Measurements from ENCODE around the gene DHRSX. TPM values are rescaled to one million over a fixed set of nuclear protein-coding genes. Genes with fewer than 3 reads are reported as not detected.

DHRSX gene
- total and polyA plus RNA-seq, 2 donors (not counting 1 experiment from before 2014, with no cell fraction given): 23.7 to 25.6 TPM

DNA sequence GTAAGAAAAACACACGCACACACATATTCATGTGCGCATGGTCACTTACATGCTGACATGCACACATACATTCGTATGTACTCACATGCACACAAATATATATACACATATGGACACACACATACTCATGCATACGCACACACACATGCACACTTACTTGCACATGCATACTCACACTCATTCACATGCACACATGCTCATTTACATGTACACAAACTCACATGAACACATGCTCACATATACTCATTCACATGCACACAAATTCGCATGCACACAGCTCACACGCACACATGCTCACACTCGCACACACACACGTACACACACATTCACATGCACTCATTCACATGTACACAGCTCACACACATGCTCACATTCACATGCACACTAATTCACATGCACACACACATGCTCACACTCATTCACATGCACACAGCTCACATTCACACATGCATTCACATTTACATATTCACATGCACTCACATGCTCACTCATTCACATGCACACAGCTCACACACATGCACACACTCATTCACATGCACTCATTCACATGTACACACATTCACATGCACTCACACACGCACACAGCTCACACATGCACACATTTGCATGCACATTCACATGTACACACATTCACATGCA, 276.1 kb downstream of the DHRSX start:
- H3K4me1 ChIP-seq (ENCODE audit: control insufficient read depth, extremely low read depth, insufficient read depth, low read length): no peaks in the 10 kb centered on the region
- no peak overlapping the region for H3K4me3 ChIP-seq (replicated peaks in 1 of 4; ENCODE audit: control extremely low read depth in 1 of 4, insufficient read depth in 1 of 4, low read depth in 3 of 4, low read length in 4 of 4)
- H3K79me2 ChIP-seq (ENCODE audit: control insufficient read depth, insufficient read depth, low read length): no peaks in the 10 kb centered on the region
- no peak overlapping the region for H3K4me2 ChIP-seq (ENCODE audit: extremely low read depth, insufficient read depth, low read length)
- H3K36me3 ChIP-seq (ENCODE audit: control insufficient read depth, insufficient read depth, low read length): no peaks in the 10 kb centered on the region
- H3K27me3 ChIP-seq (ENCODE audit: control insufficient read depth, insufficient read depth, low read length): no peaks in the 10 kb centered on the region
- H3K9me3 ChIP-seq (ENCODE audit: control insufficient read depth, insufficient read depth, low read depth, low read length): no peaks in the 10 kb centered on the region
- TF ChIP-seq, protein P1, sequence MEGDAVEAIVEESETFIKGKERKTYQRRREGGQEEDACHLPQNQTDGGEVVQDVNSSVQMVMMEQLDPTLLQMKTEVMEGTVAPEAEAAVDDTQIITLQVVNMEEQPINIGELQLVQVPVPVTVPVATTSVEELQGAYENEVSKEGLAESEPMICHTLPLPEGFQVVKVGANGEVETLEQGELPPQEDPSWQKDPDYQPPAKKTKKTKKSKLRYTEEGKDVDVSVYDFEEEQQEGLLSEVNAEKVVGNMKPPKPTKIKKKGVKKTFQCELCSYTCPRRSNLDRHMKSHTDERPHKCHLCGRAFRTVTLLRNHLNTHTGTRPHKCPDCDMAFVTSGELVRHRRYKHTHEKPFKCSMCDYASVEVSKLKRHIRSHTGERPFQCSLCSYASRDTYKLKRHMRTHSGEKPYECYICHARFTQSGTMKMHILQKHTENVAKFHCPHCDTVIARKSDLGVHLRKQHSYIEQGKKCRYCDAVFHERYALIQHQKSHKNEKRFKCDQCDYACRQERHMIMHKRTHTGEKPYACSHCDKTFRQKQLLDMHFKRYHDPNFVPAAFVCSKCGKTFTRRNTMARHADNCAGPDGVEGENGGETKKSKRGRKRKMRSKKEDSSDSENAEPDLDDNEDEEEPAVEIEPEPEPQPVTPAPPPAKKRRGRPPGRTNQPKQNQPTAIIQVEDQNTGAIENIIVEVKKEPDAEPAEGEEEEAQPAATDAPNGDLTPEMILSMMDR (conservative IDR thresholded peaks at IDR 0.05 in 1 of 2, IDR thresholded peaks at IDR 0.05 in 1 of 2; ENCODE audit: low read depth in 1 of 2, low read length in 2 of 2): no peak
- TF ChIP-seq EZH2 (IDR thresholded peaks at IDR 0.05; ENCODE audit: low read length, missing control alignments): no peak
- no peak overlapping the region for H3K9ac ChIP-seq (ENCODE audit: insufficient read depth, low read length)
- no peak overlapping the region for H2AFZ ChIP-seq (ENCODE audit: low read length)
- no peak overlapping the region for H3K27ac ChIP-seq (ENCODE audit: insufficient read depth, low read length)
- no peaks in the 10 kb centered on the region for H4K20me1 ChIP-seq (ENCODE audit: control insufficient read depth, extremely low read depth, insufficient read depth, low read length)
- DNase-seq (ENCODE audit: low read depth in 2 of 2): no peak

DNA sequence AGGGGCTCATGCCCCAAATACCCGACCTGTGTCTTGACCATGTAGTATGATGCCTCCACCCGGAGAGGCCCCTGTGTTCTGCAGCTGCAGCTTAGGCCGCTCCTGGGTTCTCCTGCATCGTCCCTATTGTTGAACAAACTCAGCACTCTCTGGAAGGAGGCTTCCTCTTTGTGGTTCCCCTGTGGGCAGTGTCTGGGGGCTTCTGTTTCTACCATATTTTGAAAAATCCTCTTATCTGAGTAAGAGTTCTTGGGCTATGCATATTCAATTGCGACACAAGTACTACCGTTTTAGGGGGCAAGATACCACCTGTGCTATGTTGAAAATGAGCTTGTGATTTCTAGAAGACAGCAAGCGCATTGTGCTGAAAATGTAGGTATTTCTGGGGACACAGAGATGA, 276.6 kb downstream of the DHRSX start:
- Histone ChIP-seq H3K9me3 (ENCODE audit: control insufficient read depth, insufficient read depth, low read depth, low read length) (no peaks in the 10 kb centered on the region), H3K36me3 (ENCODE audit: control insufficient read depth, insufficient read depth, low read length) (no peaks in the 10 kb centered on the region)
- TF ChIP-seq EZH2 (IDR thresholded peaks at IDR 0.05; ENCODE audit: low read length, missing control alignments): no peak
- TF ChIP-seq, protein P1 (conservative IDR thresholded peaks at IDR 0.05 in 1 of 2, IDR thresholded peaks at IDR 0.05 in 1 of 2; ENCODE audit: low read depth in 1 of 2, low read length in 2 of 2): no peak

DNA sequence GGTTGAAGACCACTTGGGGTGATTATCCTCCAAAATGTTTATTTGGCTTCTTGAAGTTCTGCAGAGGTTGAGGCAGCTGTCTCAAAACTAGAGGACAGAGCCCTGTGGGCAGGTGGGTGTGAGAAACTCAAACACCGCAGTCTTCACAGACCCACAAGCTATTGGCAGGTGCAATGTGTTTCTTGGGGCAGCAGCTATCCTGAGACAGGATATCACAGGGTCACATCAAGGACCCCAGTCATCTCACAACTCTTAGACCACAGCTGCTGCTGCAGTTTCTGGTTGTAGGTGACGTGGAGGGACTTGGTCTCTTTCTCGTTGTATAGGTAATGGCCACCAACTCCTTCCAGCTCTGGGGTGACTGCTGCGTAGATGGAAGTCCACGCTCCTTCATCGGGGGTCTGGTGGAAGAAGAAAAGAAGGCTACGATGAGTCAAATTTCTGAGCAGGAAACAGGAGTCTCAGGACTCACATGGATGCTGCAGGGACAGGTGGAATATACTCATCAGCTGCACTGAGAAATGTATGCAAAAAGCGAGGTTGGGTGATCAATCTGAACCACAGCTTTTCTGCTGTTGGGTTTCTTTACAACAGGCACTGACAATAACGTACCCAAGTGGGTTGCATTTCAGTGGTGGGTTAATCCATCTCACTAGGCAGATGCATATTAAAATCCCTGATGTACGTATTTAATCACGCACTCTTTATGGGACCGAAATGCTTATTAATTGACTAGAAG, 279.8 kb downstream of the DHRSX start:
- no peak for TF ChIP-seq EZH2 (IDR thresholded peaks at IDR 0.05; ENCODE audit: low read length, missing control alignments)
- TF ChIP-seq, protein P1 (conservative IDR thresholded peaks at IDR 0.05 in 1 of 2, IDR thresholded peaks at IDR 0.05 in 1 of 2; ENCODE audit: low read depth in 1 of 2, low read length in 2 of 2): no peak
- no peak overlapping the region for H3K4me2 ChIP-seq (ENCODE audit: extremely low read depth, insufficient read depth, low read length)

More for the DNA sequence above, 276.6 kb downstream of the DHRSX start:
- Histone ChIP-seq H3K27ac (ENCODE audit: insufficient read depth, low read length) (no peak overlapping the region), H3K9ac (ENCODE audit: insufficient read depth, low read length) (no peak overlapping the region), H2AFZ (ENCODE audit: low read length) (no peak overlapping the region), H3K27me3 (ENCODE audit: control insufficient read depth, insufficient read depth, low read length) (no peaks in the 10 kb centered on the region), H3K4me3 (replicated peaks in 1 of 4; ENCODE audit: control extremely low read depth in 1 of 4, insufficient read depth in 1 of 4, low read depth in 3 of 4, low read length in 4 of 4) (no peak overlapping the region), H3K79me2 (ENCODE audit: control insufficient read depth, insufficient read depth, low read length) (no peaks in the 10 kb centered on the region), H3K4me1 (ENCODE audit: control insufficient read depth, extremely low read depth, insufficient read depth, low read length) (no peaks in the 10 kb centered on the region), H3K4me2 (ENCODE audit: extremely low read depth, insufficient read depth, low read length) (no peak overlapping the region), H4K20me1 (ENCODE audit: control insufficient read depth, extremely low read depth, insufficient read depth, low read length) (no peaks in the 10 kb centered on the region)
- DNase-seq (ENCODE audit: low read depth in 2 of 2): no peak

More for the DNA sequence above, 279.8 kb downstream of the DHRSX start:
- no peak overlapping the region for H3K4me3 ChIP-seq (replicated peaks in 1 of 4; ENCODE audit: control extremely low read depth in 1 of 4, insufficient read depth in 1 of 4, low read depth in 3 of 4, low read length in 4 of 4)
- no peak overlapping the region for H3K27ac ChIP-seq (ENCODE audit: insufficient read depth, low read length)
- no peaks in the 10 kb centered on the region for H3K4me1 ChIP-seq (ENCODE audit: control insufficient read depth, extremely low read depth, insufficient read depth, low read length)
- H3K9ac ChIP-seq (ENCODE audit: insufficient read depth, low read length): no peak overlapping the region
- H3K27me3 ChIP-seq (ENCODE audit: control insufficient read depth, insufficient read depth, low read length): no peaks in the 10 kb centered on the region
- H3K36me3 ChIP-seq (ENCODE audit: control insufficient read depth, insufficient read depth, low read length): no peaks in the 10 kb centered on the region
- H2AFZ ChIP-seq (ENCODE audit: low read length): no peak overlapping the region
- no peaks in the 10 kb centered on the region for H3K79me2 ChIP-seq (ENCODE audit: control insufficient read depth, insufficient read depth, low read length)
- H4K20me1 ChIP-seq (ENCODE audit: control insufficient read depth, extremely low read depth, insufficient read depth, low read length): no peaks in the 10 kb centered on the region
- no peak for DNase-seq (ENCODE audit: low read depth in 2 of 2)
- no peaks in the 10 kb centered on the region for H3K9me3 ChIP-seq (ENCODE audit: control insufficient read depth, insufficient read depth, low read depth, low read length)
